Measurements from ENCODE around the gene PPARG.

GRCh38 chr3:12253516-12254343, 35.1 kb upstream of the PPARG start:
- TF ChIP-seq REST (IDR thresholded peaks at IDR 0.05) (no peak), GABPA (IDR thresholded peaks at IDR 0.05 in 1 of 2, conservative IDR thresholded peaks at IDR 0.05 in 1 of 2) (no peak), CTCF (IDR thresholded peaks at IDR 0.05; ENCODE audit: low read depth, low read length, missing input control) (no peak), TAF1 (conservative IDR thresholded peaks at IDR 0.05) (no peak), JUND (IDR thresholded peaks at IDR 0.05) (no peak), MAX (IDR thresholded peaks at IDR 0.05) (no peak), EGR1 (IDR thresholded peaks at IDR 0.05; ENCODE audit: low read depth in 2 of 2) (no peak), YY1 (IDR thresholded peaks at IDR 0.05) (no peak), SP1 (IDR thresholded peaks at IDR 0.05) (no peak), FOXA1 (IDR thresholded peaks at IDR 0.05) (no peak), RAD21 (IDR thresholded peaks at IDR 0.05) (no peak)
